HG03095 (cell line): ENCODE data around the gene WDR1.

ENCODE experiments used
- ATAC-seq: cut with Tn5 transposase; IDR thresholded peaks from one replicate; pipeline ENCODE4 v1.9.1; 2021; ENCODE audit warnings: moderate library complexity; ENCODE audit not compliant: unreplicated experiment

WDR1 gene

GRCh38 chr4:10116569-10117358, at the start of gene WDR1:
TSS of gene WDR1 (minus strand) at chr4:10116799. CDS start at chr4:10116666, 133 bp downstream.
- peak; percentile 89 for ATAC-seq

GRCh38 chr4:10164877-10165283, 48.3 kb upstream of the WDR1 start:
- ATAC-seq: no peak

- no peak for ATAC-seq
Observed at GRCh38 chr4:10163296-10163695, 46.7 kb upstream of the WDR1 start.

DNA sequence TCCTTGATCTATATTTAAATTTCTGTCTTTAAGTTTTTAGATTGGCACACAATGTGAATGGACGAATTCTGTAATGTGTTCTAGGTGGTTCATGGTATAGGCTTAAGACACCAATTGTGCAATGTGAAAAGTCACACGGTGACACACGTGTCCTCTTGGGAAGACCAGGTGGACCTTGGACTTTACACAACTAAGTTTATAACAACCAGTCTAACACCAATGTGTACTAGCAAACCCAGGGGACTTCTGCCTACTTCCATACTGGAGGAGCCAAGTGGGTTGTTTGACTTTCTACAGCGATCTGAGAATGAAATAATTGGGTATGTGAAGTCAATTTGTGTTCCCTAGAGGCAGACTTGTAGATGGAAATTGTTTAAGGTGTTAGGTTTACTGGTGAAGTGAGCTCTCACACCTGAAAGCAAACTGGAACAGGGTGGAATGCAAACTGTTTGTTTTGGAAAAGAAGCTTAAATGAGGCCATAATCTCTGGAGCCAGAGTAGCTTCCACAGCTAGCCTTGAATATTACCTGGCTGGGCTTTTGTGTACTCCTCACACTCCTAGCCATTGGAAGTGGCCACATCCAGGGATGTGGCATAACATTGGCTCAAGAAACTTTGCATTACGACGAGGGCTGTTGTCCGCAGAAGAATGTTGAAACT, 45.9 kb upstream of the WDR1 start:
- ATAC-seq: no peak

DNA sequence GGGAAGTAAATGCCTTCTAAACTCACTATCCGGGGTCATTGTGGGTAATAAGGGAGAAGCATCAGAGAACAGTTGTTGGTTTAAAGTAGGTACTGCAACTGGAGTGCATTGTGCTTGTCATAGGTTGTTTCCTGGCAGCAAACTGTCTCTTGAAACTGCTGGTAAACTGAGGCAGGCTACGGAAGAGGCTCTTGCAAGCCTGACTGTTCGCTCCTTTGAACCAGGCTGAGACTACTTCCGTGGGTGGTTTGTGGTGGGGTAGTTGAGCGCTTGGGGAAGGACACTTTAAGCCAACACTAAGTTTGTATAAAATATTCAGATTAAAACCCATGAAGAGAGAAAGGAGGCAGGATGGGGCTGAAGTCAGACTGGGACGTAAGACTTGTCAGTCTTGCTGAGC, 45.2 kb upstream of the WDR1 start:
- ATAC-seq: no peak

DNA sequence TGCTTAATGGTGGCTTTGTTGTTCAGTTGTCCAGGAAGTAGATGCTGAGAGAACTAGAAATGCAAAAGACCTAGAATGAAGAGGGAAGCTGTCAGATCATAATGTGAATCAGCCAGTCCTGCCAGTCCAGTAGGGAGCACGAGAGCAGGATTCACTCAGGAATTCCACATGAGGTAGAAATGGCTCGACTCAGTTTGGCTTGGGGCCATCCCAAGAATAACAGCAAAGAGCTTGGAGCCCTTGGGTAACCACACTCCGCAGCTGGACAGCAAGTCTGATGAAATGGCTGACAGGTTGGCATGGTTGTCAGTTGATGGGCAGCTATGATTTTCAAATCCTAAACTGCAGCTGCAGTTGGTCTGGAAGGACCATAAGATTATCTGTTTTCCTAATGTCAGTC, 44.5 kb upstream of the WDR1 start:
- ATAC-seq: no peak

- ATAC-seq: no peak
Observed at GRCh38 chr4:10160281-10160856, 43.8 kb upstream of the WDR1 start.

- ATAC-seq: no peak
Observed at GRCh38 chr4:10159671-10160070, 43.1 kb upstream of the WDR1 start.

DNA sequence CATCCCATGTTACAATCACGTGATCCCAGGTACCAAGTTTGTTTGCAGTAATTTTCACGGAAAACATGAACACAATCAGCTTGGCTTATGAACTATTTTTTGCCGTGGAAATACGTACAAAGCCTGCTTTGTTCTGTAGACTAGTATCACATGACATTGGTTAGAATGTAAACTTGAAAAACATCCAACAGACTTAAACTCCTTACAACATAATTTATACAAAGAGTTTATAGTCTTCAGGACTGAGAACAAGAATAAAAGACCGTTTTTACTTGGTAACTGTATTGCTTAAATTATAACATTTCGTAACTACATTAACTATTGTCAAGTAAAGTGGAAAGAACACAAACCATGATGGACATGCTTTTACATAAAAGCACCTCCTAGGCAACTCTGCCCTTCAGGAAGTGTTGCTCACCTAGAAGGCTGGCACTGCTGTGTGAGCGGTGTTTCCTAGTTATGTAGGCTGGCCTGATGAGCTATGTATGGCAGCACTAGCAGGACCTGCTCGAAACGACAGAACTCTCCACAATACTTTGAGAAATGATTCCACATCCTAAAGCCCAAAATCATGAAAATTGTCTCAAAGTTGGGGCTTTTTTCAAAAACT, 41.8 kb upstream of the WDR1 start:
- no peak for ATAC-seq

GRCh38 chr4:10157478-10158332, 41.1 kb upstream of the WDR1 start:
- peak; percentile 60 for ATAC-seq

- ATAC-seq: no peak
Observed at GRCh38 chr4:10154241-10154640, 37.6 kb upstream of the WDR1 start.

DNA sequence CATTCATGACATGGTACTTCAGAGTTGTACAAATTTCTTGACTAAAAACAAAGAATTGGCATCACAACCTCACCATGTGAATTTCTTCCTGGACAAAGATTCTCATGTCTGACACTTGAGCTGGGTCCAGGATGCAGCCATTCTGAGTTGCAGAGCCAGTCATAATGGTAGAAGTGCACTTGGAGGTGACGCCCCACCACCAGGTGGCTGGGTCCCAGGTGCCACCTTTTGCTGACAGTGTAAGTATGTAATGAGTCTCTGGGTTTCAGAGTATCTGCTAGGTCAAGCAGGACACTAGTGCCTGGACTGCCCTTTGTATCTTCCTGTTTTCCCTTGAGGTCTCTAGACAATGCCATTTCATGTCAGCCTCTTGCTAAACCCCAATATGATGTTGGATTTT, 36.6 kb upstream of the WDR1 start:
- ATAC-seq: no peak

DNA sequence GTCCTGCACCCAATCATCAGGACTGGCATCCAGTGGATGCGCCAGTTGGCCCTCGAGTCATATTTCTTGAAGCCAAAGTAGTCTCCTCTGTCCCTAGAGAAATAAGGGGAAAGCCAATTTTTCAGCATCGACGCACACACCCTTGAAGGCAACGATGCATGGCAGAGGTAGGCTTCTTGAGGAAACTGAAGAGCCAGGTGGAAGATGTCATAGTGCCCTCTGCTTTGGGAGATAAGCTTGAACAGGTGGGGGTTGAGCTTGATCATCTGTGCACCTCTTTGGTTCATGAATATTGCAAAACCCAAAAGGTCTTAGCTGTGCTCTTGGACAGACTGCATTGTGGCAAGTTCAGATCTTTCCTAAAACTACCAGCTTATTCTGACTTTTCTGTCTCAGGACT, 34.6 kb upstream of the WDR1 start:
- ATAC-seq: peak; percentile 66

DNA sequence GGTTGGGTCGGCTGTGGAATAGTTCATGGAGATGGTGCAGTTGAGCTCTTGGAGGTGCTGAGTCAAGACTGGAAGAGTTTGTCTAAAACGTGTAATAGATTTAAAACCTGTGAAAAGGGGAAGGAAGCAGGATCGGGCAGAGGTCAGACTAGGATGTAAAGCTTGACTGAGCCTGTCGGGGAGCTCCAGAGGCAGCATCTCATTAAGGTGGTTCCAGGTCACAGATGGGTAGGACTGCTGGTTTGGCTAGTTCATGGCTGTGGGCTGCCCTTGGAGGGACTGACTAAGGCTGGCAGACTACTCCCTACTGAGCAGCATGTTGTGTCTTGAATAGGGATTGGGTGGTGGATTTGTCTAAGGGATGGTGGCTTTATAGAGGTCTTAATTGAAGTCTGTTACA, 28.4 kb upstream of the WDR1 start:
- no peak for ATAC-seq

DNA sequence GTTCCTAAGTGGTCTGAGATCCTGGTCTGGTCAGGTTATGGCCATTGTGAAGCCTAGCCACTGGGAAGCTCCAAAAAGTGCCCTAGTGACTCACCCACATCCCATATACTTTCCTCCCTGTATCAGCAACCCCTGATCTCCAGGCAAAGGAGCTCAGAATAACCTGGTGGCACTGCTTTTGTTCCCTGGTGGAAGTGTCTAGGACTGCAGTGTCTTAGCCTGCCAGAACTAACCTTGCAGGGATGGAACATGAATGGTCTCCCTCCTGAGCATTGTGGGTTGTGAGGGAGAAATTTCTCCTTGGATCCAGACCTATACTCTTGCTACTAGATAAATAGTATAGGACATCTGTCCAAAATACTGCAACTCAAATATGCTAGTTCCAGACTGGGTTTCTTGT, 27.9 kb upstream of the WDR1 start:
- ATAC-seq: no peak

- ATAC-seq: no peak
Observed at GRCh38 chr4:10143171-10143570, 26.6 kb upstream of the WDR1 start.

DNA sequence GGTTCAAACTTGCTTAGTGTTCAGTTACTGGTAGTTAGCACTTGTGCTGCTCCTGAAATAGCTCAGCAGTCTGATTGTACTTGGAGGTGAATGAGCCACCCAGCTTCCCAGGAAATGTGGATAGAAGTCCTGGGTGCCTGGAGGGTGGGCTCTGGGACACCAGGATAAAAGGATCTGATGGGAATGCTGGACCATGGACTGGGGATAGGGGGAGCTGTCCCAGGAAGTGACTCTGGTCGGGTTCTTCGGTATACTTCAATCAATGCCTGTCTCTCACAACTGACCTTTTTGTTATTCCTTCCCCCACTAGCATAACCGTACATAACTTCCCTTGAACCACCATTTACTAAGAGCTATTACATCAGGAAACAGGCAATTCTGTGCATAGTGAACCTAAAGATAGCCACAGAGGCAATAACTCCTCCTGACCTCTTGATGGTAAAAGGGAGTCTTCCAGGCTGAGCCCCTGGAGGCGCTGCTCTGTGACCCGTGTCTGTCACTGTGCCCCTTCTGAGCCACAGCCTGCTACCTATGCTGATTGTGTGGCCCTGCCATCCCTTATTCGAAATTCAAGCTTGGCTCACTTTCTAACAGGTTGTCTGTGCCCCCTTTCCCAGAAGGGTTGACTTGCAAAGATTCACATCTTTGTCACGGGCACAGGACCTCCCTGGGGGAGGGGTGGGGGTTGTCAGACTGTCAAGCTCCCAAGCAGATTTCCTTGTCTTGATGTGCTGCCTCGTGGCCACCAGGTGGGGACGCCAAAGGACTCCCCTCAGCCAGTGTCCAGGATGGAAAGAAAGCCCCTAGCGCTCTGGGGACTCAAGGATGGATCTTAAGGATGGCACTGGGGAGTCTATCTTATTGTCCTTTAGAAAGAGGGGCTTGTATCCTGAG, 24.5 kb upstream of the WDR1 start:
- no peak for ATAC-seq

- no peak for ATAC-seq
Observed at GRCh38 chr4:10139518-10139917, 22.9 kb upstream of the WDR1 start.

GRCh38 chr4:10135260-10135659, 18.7 kb upstream of the WDR1 start:
- ATAC-seq: no peak

DNA sequence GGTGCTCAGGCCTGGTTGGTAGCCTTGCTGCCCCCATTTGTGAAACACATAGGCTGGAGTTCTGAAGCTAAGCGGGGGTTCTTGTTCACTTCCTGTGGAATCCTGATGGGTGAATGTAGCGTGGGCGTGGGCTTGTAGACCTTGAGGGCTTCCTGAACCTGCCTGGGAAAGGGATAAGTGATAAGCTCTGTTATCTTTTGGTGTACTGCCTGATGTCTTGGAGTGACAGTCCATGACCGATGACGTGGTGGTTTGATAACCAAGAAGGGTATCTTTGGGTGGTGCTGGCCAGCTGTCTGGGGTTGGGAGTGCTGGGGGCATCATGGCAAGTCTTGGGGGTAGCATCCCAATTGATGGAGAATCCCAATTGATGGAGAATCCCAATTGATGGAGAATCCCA, 17.5 kb upstream of the WDR1 start:
- ATAC-seq: no peak
